ENCODE data around the gene PTPN23. TPM values are rescaled to one million over a fixed set of nuclear protein-coding genes. Genes with fewer than 3 reads are reported as not detected.

PTPN23 gene
- total and polyA plus RNA-seq, 2 donors: 4.3 to 17.3 TPM

DNA sequence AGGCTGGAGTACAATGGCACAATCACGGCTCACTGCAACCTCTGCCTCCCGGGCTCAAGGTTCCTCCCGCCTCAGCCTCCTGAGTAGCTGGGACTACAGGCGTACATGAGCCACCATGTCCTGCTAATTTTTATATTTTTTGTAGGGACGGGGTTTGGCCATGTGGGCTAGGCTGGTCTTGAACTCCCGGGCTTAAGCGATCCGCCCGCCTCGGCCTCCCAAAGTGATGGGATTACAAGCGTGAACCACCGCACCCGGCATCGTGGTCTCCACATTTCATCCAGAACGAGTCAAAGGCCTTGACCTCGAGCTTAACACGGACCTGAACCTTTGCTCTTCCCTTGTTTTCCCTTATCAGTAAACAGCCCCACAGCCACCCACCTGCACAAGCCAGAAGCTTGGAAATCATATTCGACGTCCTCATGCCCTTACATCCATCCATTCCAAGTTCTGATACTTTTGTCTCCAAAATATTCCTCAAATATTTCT, 1.4 kb upstream of the PTPN23 start:
- Histone ChIP-seq H3K27ac (ENCODE audit: low read depth in 1 of 2, low read length in 1 of 2) (no peak overlapping the region), H3K27me3 (ENCODE audit: control insufficient read depth in 2 of 2, insufficient read depth in 1 of 2, low read length in 1 of 2) (no peaks in the 10 kb centered on the region), H3K36me3 (ENCODE audit: control insufficient read depth in 2 of 2, insufficient read depth in 2 of 2, low read length in 1 of 2) (no peaks in the 10 kb centered on the region), H3K4me3 (ENCODE audit: low read length in 2 of 2) (no peak overlapping the region), H3K4me1 (ENCODE audit: control insufficient read depth in 2 of 2, insufficient read depth in 2 of 2, low read length in 2 of 2) (peaks cover 8 to 24% of the 10 kb centered on the region in 2 donors), H3K9me3 (ENCODE audit: control insufficient read depth in 2 of 2, insufficient read depth in 1 of 2, low read length in 1 of 2) (no peaks in the 10 kb centered on the region)
- WGBS: 95% methylated on average over 19 of the region's 19 CpGs
- no peak for DNase-seq (ENCODE audit: low read depth in 6 of 9, low spot score in 9 of 9)

DNA sequence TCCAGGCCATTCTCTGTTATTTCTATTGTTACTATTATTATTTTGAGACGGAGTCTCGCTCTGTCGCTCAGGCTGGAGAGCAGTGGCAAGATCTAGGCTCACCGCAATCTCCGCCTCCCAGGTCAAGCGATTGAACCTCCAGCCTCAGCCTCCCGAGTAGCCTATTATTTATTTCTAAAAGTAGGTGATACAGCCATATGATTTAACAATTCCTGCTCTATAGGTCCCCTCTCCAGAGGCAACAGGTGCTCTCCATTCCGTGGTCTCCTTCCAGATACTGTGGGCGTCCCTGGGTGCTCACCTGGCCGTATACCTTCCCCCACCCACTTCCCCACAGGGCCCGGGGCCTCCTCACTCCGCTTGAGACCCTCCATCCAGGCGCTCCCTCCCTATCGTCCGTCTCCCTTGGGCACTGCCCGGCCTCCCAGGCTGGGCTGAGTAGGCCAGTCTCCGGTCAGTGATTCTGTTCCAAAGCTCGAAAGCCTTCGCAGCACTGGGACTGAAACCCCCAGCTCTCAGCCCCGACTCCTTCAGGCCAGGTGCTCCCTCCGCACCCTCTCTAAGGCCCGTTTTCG, 708 bp upstream of the PTPN23 start:
- no peaks in the 10 kb centered on the region for H3K36me3 ChIP-seq (ENCODE audit: control insufficient read depth in 2 of 2, insufficient read depth in 2 of 2, low read length in 1 of 2)
- H3K4me1 ChIP-seq (ENCODE audit: control insufficient read depth in 2 of 2, insufficient read depth in 2 of 2, low read length in 2 of 2): peaks cover 8 to 24% of the 10 kb centered on the region in 2 donors
- 20% methylated on average over 23 of the region's 23 CpGs for WGBS
- peak overlapping the region; percentile 85 to 90 for H3K27ac ChIP-seq (ENCODE audit: low read depth in 1 of 2, low read length in 1 of 2)
- peak overlapping the region; percentile 80 to 93 for H3K4me3 ChIP-seq (ENCODE audit: low read length in 2 of 2)
- no peaks in the 10 kb centered on the region for H3K9me3 ChIP-seq (ENCODE audit: control insufficient read depth in 2 of 2, insufficient read depth in 1 of 2, low read length in 1 of 2)
- no peaks in the 10 kb centered on the region for H3K27me3 ChIP-seq (ENCODE audit: control insufficient read depth in 2 of 2, insufficient read depth in 1 of 2, low read length in 1 of 2)
- DNase-seq (ENCODE audit: low read depth in 6 of 9, low spot score in 9 of 9): no peak

DNA sequence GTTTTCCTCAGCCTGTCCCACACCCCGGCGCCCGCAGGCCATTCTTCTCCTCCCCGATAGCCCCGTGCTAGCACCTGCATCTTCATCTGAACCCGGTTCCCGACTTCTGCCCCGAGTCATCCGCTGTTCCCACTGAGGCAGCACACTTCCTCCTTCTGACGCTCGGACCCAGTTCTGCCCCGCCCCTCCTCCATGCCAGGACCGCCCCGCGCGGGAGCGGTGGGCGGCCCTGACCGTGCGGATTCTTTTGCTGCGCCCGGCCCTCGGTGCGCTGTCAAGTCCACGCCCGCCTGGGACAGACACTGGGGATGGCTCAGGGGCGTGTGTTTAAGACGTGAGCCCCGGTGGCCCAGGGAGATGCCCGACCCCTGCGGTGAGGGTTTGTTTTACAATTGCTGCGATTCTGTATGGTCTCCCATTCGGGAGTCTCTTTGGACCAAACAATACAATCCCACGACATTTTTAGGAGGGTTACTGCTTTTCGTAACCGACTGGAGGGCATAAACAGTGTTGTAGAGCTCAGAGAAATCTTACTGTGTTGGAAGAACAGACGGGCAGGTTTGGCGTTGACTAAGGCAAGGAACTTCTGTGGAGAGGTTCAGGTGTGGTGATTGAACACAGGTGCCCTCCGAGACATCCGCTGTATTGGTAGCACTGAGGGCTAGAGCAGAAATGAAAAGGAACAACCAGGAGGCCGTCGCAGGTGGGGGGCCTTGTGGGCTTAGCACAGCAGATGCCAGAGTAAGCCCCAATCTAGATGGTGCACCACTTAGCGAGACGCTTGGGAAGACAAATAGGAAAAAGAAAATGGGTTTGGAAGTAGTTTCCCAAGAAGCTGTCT, 716 bp downstream of the PTPN23 start:
- Histone ChIP-seq H3K4me1 (ENCODE audit: control insufficient read depth in 2 of 2, insufficient read depth in 2 of 2, low read length in 2 of 2) (peaks cover 12 to 28% of the 10 kb centered on the region in 2 donors), H3K27ac (ENCODE audit: low read depth in 1 of 2, low read length in 1 of 2) (peak overlapping the region; percentile 85 to 95), H3K36me3 (ENCODE audit: control insufficient read depth in 2 of 2, insufficient read depth in 2 of 2, low read length in 1 of 2) (peaks cover 2 to 8% of the 10 kb centered on the region in 2 donors), H3K27me3 (ENCODE audit: control insufficient read depth in 2 of 2, insufficient read depth in 1 of 2, low read length in 1 of 2) (no peaks in the 10 kb centered on the region), H3K4me3 (ENCODE audit: low read length in 2 of 2) (peak overlapping the region; percentile 80 to 93), H3K9me3 (ENCODE audit: control insufficient read depth in 2 of 2, insufficient read depth in 1 of 2, low read length in 1 of 2) (no peaks in the 10 kb centered on the region)
- peak in 8 of 9 donors; percentile 39 to 79 (median 56) for DNase-seq (ENCODE audit: low read depth in 6 of 9, low spot score in 9 of 9)
- 11% methylated on average over 44 of the region's 44 CpGs for WGBS

- peaks cover 16 to 25% of the 10 kb centered on the region in 2 donors for H3K4me1 ChIP-seq (ENCODE audit: control insufficient read depth in 2 of 2, insufficient read depth in 2 of 2, low read length in 2 of 2)
- H3K27ac ChIP-seq (ENCODE audit: low read depth in 1 of 2, low read length in 1 of 2): no peak overlapping the region
- H3K9me3 ChIP-seq (ENCODE audit: control insufficient read depth in 2 of 2, insufficient read depth in 1 of 2, low read length in 1 of 2): no peaks in the 10 kb centered on the region
- H3K4me3 ChIP-seq (ENCODE audit: low read length in 2 of 2): no peak overlapping the region
- H3K27me3 ChIP-seq (ENCODE audit: control insufficient read depth in 2 of 2, insufficient read depth in 1 of 2, low read length in 1 of 2): no peaks in the 10 kb centered on the region
- DNase-seq (ENCODE audit: low read depth in 6 of 9, low spot score in 9 of 9): no peak
- peaks cover 8 to 14% of the 10 kb centered on the region in 2 donors for H3K36me3 ChIP-seq (ENCODE audit: control insufficient read depth in 2 of 2, insufficient read depth in 2 of 2, low read length in 1 of 2)
- 97% methylated on average over 4 of the region's 4 CpGs for WGBS
These were observed 3.6 kb downstream of the PTPN23 start for GRCh38 chr3:47384425-47384824.

GRCh38 chr3:47385007-47385406, 4.2 kb downstream of the PTPN23 start:
- Histone ChIP-seq H3K9me3 (ENCODE audit: control insufficient read depth in 2 of 2, insufficient read depth in 1 of 2, low read length in 1 of 2) (no peaks in the 10 kb centered on the region), H3K4me3 (ENCODE audit: low read length in 2 of 2) (no peak overlapping the region), H3K4me1 (ENCODE audit: control insufficient read depth in 2 of 2, insufficient read depth in 2 of 2, low read length in 2 of 2) (peaks cover 16 to 19% of the 10 kb centered on the region in 2 donors), H3K36me3 (ENCODE audit: control insufficient read depth in 2 of 2, insufficient read depth in 2 of 2, low read length in 1 of 2) (peaks cover 8 to 14% of the 10 kb centered on the region in 2 donors), H3K27me3 (ENCODE audit: control insufficient read depth in 2 of 2, insufficient read depth in 1 of 2, low read length in 1 of 2) (no peaks in the 10 kb centered on the region), H3K27ac (ENCODE audit: low read depth in 1 of 2, low read length in 1 of 2) (no peak overlapping the region)
- 98% methylated on average over 4 of the region's 4 CpGs for WGBS
- DNase-seq (ENCODE audit: low read depth in 6 of 9, low spot score in 9 of 9): no peak

DNA sequence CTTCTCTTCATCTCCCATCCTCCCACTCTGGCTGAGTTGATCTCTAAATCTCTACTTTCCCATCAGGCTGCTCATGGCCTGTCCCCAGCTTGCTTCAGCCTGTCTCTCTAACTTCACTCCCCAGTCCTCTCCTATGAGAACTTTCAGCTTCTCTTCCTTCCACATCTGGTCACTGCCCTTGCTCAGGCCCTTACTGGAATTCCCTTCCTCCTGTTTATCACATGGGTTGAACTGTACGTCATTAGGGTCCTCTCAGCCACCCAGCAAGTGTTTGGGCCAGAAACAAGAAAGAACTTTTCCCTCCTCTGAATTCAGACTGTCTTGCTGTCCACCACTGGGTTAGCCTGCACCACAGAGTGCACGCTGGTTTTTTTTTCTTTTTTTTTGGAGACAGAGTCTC, 5.0 kb downstream of the PTPN23 start:
- 95% methylated on average over 2 of the region's 2 CpGs for WGBS
- no peaks in the 10 kb centered on the region for H3K9me3 ChIP-seq (ENCODE audit: control insufficient read depth in 2 of 2, insufficient read depth in 1 of 2, low read length in 1 of 2)
- peaks cover 14 to 15% of the 10 kb centered on the region in 2 donors for H3K4me1 ChIP-seq (ENCODE audit: control insufficient read depth in 2 of 2, insufficient read depth in 2 of 2, low read length in 2 of 2)
- no peaks in the 10 kb centered on the region for H3K27me3 ChIP-seq (ENCODE audit: control insufficient read depth in 2 of 2, insufficient read depth in 1 of 2, low read length in 1 of 2)
- peak overlapping the region in 1 of 2 donors; percentile 18 for H3K27ac ChIP-seq (ENCODE audit: low read depth in 1 of 2, low read length in 1 of 2)
- peaks cover 8 to 14% of the 10 kb centered on the region in 2 donors for H3K36me3 ChIP-seq (ENCODE audit: control insufficient read depth in 2 of 2, insufficient read depth in 2 of 2, low read length in 1 of 2)
- no peak overlapping the region for H3K4me3 ChIP-seq (ENCODE audit: low read length in 2 of 2)
- DNase-seq (ENCODE audit: low read depth in 6 of 9, low spot score in 9 of 9): no peak

DNA sequence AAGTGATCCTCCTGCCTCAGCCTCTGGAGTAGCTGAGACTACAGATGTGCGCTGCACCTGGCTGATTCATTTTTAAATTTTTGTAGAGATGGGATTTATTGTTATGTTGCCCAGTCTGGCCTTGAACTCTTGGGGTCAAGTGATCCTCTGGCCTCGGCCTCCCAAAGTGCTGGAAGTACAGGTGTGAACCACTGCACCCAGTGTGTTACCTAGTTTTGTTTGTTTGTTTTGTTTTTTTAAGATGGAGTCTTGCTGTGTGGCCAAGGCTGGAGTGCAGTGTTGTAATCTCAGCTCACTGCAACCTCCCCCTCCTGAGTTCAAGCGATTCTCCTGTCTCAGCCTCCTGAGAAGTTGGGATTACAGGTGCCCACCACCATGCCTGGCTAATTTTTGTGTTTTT, 12.1 kb downstream of the PTPN23 start:
- peaks cover 0 to 12% of the 10 kb centered on the region in 2 donors for H3K36me3 ChIP-seq (ENCODE audit: control insufficient read depth in 2 of 2, insufficient read depth in 2 of 2, low read length in 1 of 2)
- 96% methylated on average over 3 of the region's 3 CpGs for WGBS
- H3K27ac ChIP-seq (ENCODE audit: low read depth in 1 of 2, low read length in 1 of 2): no peak overlapping the region
- H3K4me3 ChIP-seq (ENCODE audit: low read length in 2 of 2): no peak overlapping the region
- no peaks in the 10 kb centered on the region for H3K9me3 ChIP-seq (ENCODE audit: control insufficient read depth in 2 of 2, insufficient read depth in 1 of 2, low read length in 1 of 2)
- no peak for DNase-seq (ENCODE audit: low read depth in 6 of 9, low spot score in 9 of 9)
- H3K4me1 ChIP-seq (ENCODE audit: control insufficient read depth in 2 of 2, insufficient read depth in 2 of 2, low read length in 2 of 2): peaks cover 0 to 7% of the 10 kb centered on the region in 2 donors
- no peaks in the 10 kb centered on the region for H3K27me3 ChIP-seq (ENCODE audit: control insufficient read depth in 2 of 2, insufficient read depth in 1 of 2, low read length in 1 of 2)

DNA sequence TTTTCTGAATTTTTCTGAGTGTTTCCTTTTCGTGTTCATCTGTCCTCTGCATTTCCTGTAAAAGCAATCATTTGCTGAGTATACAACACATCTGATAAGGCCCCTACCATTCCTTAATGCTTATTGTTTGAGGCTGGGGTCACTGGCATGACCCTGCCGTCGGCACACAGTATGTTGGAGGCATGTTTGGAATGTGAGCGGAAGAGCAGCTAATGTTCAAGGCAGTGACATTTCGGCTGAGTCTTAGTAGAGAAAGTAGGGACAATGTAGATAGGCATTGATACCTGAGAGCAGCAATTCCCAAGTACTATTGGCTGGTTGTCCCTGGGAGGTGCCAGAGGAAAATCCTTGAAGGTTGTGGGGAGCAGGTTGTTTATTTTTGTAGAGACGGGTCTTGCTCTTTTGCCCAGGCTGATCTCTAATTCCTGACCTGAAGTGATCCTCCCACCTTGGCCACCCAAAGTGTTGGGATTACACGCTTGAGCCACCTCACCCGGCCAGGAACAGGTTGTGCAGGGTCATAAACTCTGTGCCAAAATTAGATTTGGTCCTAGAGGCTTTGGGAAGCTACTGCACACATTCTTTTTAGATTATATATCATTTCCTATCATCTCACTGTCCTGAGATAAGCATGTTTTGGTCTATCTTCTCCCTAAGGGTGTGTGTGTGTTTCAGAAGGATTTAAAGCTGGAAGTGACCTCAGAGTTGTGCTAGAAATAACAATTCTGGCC, 13.5 kb downstream of the PTPN23 start:
- no peak for DNase-seq (ENCODE audit: low read depth in 6 of 9, low spot score in 9 of 9)
- H3K27me3 ChIP-seq (ENCODE audit: control insufficient read depth in 2 of 2, insufficient read depth in 1 of 2, low read length in 1 of 2): no peaks in the 10 kb centered on the region
- peaks cover 0 to 7% of the 10 kb centered on the region in 2 donors for H3K4me1 ChIP-seq (ENCODE audit: control insufficient read depth in 2 of 2, insufficient read depth in 2 of 2, low read length in 2 of 2)
- H3K9me3 ChIP-seq (ENCODE audit: control insufficient read depth in 2 of 2, insufficient read depth in 1 of 2, low read length in 1 of 2): no peaks in the 10 kb centered on the region
- H3K4me3 ChIP-seq (ENCODE audit: low read length in 2 of 2): no peak overlapping the region
- 93% methylated on average over 8 of the region's 8 CpGs for WGBS
- peaks cover 7 to 8% of the 10 kb centered on the region in 2 donors for H3K36me3 ChIP-seq (ENCODE audit: control insufficient read depth in 2 of 2, insufficient read depth in 2 of 2, low read length in 1 of 2)
- H3K27ac ChIP-seq (ENCODE audit: low read depth in 1 of 2, low read length in 1 of 2): no peak overlapping the region

Data from thymus (tissue), 11 donors.